Neural progenitor cell (in vitro differentiated cells): ENCODE results near the gene MEIS1. TPM values are rescaled to one million over a fixed set of nuclear protein-coding genes. Genes with fewer than 3 reads are reported as not detected.

ENCODE experiments used
- DNase-seq: peaks from one replicate; pipeline ENCODE4 v3.0.0-alpha.2; 2016; ENCODE audit warnings: low spot score
- H2AFZ ChIP-seq: fragments of 200-600 bp; sonication (generic); replicated peaks from 2 replicates; pipeline ENCODE4 v1.6.1; 2016; ENCODE audit warnings: antibody characterized with exemption
- H3F3A ChIP-seq: fragments of 200-600 bp; sonication (generic); 2 replicates; pipeline ENCODE4 v1.6.1; 2016; ENCODE audit warnings: antibody characterized with exemption, low read depth
- H3K27ac ChIP-seq: fragments of 200-600 bp; sonication (generic); 2 replicates; pipeline ENCODE4 v1.5.1; 2016; ENCODE audit warnings: mild to moderate bottlenecking
- H3K27me3 ChIP-seq: fragments of 200-600 bp; sonication (generic); 2 replicates; pipeline ENCODE4 v1.6.1; 2016; ENCODE audit warnings: mild to moderate bottlenecking, moderate library complexity
- H3K36me3 ChIP-seq: fragments of 200-600 bp; sonication (generic); 2 replicates; pipeline ENCODE4 v1.5.1; 2016
- H3K4me1 ChIP-seq: fragments of 200-600 bp; sonication (generic); 2 replicates; pipeline ENCODE4 v1.6.1; 2016; ENCODE audit warnings: mixed run types
- H3K4me2 ChIP-seq: fragments of 200-600 bp; sonication (generic); 2 replicates; pipeline ENCODE4 v1.6.1; 2016
- H3K4me3 ChIP-seq: fragments of 200-600 bp; sonication (generic); 2 replicates; pipeline ENCODE4 v1.5.1; 2016
- H3K79me2 ChIP-seq: fragments of 200-600 bp; sonication (generic); 2 replicates; pipeline ENCODE4 v1.6.1; 2016; ENCODE audit warnings: low read depth
- H3K9ac ChIP-seq: fragments of 200-600 bp; sonication (generic); 2 replicates; pipeline ENCODE4 v1.6.1; 2016
- H3K9me3 ChIP-seq: fragments of 200-600 bp; sonication (generic); 2 replicates; pipeline ENCODE4 v1.5.1; 2016; ENCODE audit warnings: low read depth
- H4K20me1 ChIP-seq: fragments of 200-600 bp; sonication (generic); 2 replicates; pipeline ENCODE4 v1.6.1; 2016; ENCODE audit warnings: low read depth
- H3K27ac Mint-ChIP-seq: 3 replicates; pipeline ENCODE4 v1.8.0; 2021; ENCODE audit warnings: mixed read lengths
- H3K27me3 Mint-ChIP-seq: 2 replicates; pipeline ENCODE4 v1.8.0; 2022; ENCODE audit warnings: low read depth, mild to moderate bottlenecking, inconsistent platforms, moderate library complexity, mixed read lengths; ENCODE audit not compliant: insufficient read depth
- H3K36me3 Mint-ChIP-seq: 3 replicates; pipeline ENCODE4 v1.8.0; 2021; ENCODE audit warnings: mixed read lengths
- H3K4me1 Mint-ChIP-seq: 3 replicates; pipeline ENCODE4 v1.8.0; 2021; ENCODE audit warnings: mixed read lengths
- H3K4me3 Mint-ChIP-seq: 3 replicates; pipeline ENCODE4 v1.8.0; 2021; ENCODE audit warnings: mild to moderate bottlenecking, moderate library complexity, mixed read lengths
- H3K9me3 Mint-ChIP-seq: 3 replicates; pipeline ENCODE4 v1.8.0; 2020; ENCODE audit warnings: mixed read lengths
- EZH2 ChIP-seq: fragments of 200-600 bp; sonication (generic); IDR thresholded peaks from 2 replicates; pipeline ENCODE4 v1.6.1; 2017; ENCODE audit warnings: antibody characterized with exemption, mild to moderate bottlenecking, moderate library complexity
- EZH2phosphoT487 ChIP-seq: fragments of 200-600 bp; sonication (generic); IDR thresholded peaks from 2 replicates; pipeline ENCODE4 v1.6.1; 2017; ENCODE audit warnings: antibody characterized with exemption
- total RNA-seq: library from RNA; depleted of rRNA; stranded (reverse); fragments of >200 nt; gene quantifications from 2 replicates; pipeline ENCODE4 v1.2.3, GENCODE V29; 2015; ENCODE audit warnings: low replicate concordance
- TF ChIP-seq, protein P1 (sequence below): fragments of 200-600 bp; sonication (generic); IDR thresholded peaks from 2 replicates; pipeline ENCODE4 v1.5.1; 2017; ENCODE audit warnings: antibody characterized with exemption, mild to moderate bottlenecking

MEIS1 gene
- total RNA-seq, 1 donor from 2014 or later, result 14.7 TPM

DNA sequence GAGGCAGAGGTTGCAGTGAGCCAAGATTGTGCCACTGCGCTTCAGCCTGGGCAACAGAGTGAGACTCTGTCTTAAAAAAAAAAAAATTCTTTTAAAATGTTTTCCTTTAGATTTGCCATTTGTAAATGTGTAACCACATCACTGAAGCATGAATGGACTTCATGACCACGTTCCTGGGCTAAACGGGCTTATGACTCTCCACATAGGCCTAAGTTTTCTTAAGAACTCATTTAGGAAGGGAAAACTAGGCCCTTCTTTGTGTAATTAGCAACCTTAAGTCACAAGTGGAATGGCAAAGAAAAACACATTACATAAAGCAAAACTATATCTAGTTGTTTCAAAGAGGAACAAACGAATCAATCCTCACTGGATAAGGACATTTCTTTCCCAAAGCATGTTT, 99.5 kb downstream of the MEIS1 start:
- Histone ChIP-seq H3K4me2 (no peak overlapping the region), H4K20me1 (no peaks in the 10 kb centered on the region), H3K4me3 (no peak overlapping the region), H3K27me3 (no peaks in the 10 kb centered on the region), H3K9me3 (no peaks in the 10 kb centered on the region), H3K27ac (no peak overlapping the region), H3K79me2 (no peaks in the 10 kb centered on the region), H3F3A (peaks cover 20% of the 10 kb centered on the region), H2AFZ (no peak overlapping the region), H3K9ac (no peak overlapping the region), H3K4me1 (peaks cover 42% of the 10 kb centered on the region), H3K36me3 (no peaks in the 10 kb centered on the region)
- Mint-ChIP-seq H3K27ac (no peak overlapping the region), H3K4me1 (peaks cover 34% of the 10 kb centered on the region), H3K27me3 (no peaks in the 10 kb centered on the region), H3K4me3 (no peak overlapping the region), H3K9me3 (no peaks in the 10 kb centered on the region), H3K36me3 (peaks cover 6% of the 10 kb centered on the region)
- TF ChIP-seq EZH2phosphoT487, result no peak
- no peak for DNase-seq

DNA sequence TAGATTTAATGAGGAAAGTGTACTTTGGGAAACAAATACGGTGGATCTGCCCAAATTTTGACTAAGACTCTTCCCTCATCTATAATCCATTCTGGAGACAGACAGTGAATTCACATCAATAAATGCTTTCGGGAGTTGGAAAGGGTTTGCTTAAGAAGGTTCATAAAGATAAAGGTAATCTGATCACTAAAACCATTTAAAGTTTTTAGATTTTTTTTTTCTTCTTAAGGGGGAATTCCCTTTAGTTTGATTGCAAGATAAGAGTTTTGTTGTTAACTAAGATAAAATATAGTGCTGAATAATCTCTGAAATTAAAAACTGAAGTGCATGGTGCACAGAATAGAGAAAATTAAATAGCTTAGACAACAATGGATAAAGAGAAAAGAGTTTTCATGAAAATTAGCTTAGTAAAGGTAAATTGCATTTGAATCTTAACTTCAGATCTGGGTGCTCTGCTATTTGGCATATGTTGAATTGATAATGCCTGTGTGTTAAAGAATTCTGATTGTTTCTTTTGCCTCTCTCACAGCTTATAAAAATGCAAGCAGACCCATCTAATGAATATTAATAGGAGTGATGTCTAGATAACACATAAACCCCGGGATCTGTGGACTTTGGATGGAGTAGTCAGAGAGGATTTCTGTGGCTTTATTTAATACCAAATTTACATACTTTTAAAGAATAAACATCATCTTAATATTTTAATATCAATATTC, 100.8 kb downstream of the MEIS1 start:
- no peak overlapping the region for H2AFZ ChIP-seq
- no peak for TF ChIP-seq EZH2phosphoT487
- TF ChIP-seq EZH2, result no peak
- TF ChIP-seq, protein P1, sequence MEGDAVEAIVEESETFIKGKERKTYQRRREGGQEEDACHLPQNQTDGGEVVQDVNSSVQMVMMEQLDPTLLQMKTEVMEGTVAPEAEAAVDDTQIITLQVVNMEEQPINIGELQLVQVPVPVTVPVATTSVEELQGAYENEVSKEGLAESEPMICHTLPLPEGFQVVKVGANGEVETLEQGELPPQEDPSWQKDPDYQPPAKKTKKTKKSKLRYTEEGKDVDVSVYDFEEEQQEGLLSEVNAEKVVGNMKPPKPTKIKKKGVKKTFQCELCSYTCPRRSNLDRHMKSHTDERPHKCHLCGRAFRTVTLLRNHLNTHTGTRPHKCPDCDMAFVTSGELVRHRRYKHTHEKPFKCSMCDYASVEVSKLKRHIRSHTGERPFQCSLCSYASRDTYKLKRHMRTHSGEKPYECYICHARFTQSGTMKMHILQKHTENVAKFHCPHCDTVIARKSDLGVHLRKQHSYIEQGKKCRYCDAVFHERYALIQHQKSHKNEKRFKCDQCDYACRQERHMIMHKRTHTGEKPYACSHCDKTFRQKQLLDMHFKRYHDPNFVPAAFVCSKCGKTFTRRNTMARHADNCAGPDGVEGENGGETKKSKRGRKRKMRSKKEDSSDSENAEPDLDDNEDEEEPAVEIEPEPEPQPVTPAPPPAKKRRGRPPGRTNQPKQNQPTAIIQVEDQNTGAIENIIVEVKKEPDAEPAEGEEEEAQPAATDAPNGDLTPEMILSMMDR, result no peak
- no peaks in the 10 kb centered on the region for H4K20me1 ChIP-seq
- Mint-ChIP-seq H3K27me3 (peaks cover 3% of the 10 kb centered on the region), H3K27ac (peak overlapping the region; percentile 91), H3K4me3 (peak overlapping the region; percentile 30), H3K4me1 (peaks cover 40% of the 10 kb centered on the region), H3K9me3 (no peaks in the 10 kb centered on the region), H3K36me3 (peaks cover 2% of the 10 kb centered on the region)
- H3K27me3 ChIP-seq, result no peaks in the 10 kb centered on the region
- H3K9me3 ChIP-seq, result no peaks in the 10 kb centered on the region
- H3K79me2 ChIP-seq, result no peaks in the 10 kb centered on the region
- peaks cover 20% of the 10 kb centered on the region for H3F3A ChIP-seq
- H3K36me3 ChIP-seq, result no peaks in the 10 kb centered on the region
- H3K4me2 ChIP-seq, result no peak overlapping the region
- no peak overlapping the region for H3K9ac ChIP-seq
- no peak for DNase-seq
- H3K27ac ChIP-seq, result no peak overlapping the region
- H3K4me3 ChIP-seq, result no peak overlapping the region
- H3K4me1 ChIP-seq, result peaks cover 49% of the 10 kb centered on the region

DNA sequence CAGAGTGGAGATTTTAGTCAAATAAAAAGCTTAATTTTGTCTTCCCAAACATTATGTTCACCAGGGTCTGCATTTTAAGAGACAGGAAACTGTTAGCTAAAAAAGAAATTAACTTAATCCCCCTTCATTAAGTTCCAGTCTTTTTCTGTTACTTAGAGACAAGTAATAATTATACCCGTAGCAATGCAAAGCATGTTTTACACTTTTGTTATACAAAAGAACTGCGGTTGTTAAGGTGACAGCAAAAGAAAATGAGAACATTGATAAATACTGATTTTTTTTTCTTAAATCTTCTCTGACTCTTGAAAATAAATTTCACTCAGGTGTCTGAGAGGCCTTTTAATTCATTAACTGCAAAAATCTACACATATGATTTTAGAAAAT, 101.4 kb downstream of the MEIS1 start:
- Histone ChIP-seq H3F3A (peaks cover 20% of the 10 kb centered on the region), H4K20me1 (no peaks in the 10 kb centered on the region), H3K79me2 (no peaks in the 10 kb centered on the region), H3K4me1 (peaks cover 51% of the 10 kb centered on the region), H3K27ac (no peak overlapping the region), H3K9me3 (no peaks in the 10 kb centered on the region), H3K4me3 (no peak overlapping the region), H3K4me2 (peak overlapping the region; percentile 57), H3K36me3 (no peaks in the 10 kb centered on the region), H2AFZ (no peak overlapping the region), H3K27me3 (no peaks in the 10 kb centered on the region), H3K9ac (no peak overlapping the region)
- TF ChIP-seq EZH2, result no peak
- TF ChIP-seq, protein P1, result no peak
- TF ChIP-seq EZH2phosphoT487, result no peak
- Mint-ChIP-seq H3K4me3 (no peak overlapping the region), H3K36me3 (no peaks in the 10 kb centered on the region), H3K4me1 (peaks cover 43% of the 10 kb centered on the region), H3K27me3 (peaks cover 3% of the 10 kb centered on the region), H3K9me3 (no peaks in the 10 kb centered on the region), H3K27ac (no peak overlapping the region)
- DNase-seq, result no peak

DNA sequence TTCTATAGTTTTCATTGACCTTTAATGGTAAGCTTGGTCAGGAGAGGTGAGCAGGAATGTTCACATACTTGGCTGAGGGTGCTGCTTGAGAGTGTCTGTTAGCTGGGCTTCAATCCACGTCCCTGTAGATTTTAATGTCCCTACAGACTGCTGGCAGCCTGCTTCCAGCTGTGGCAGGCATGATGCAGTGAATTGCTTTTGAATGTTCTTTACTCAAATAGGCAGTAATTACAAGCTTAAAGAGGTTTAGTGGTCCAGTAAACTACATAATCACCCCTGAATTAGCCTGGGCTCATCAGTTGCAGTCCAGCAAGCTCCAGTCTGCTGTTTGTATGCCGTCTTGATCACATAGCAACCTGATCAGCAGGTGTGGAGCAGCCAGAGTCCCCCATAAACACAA, 102.1 kb downstream of the MEIS1 start:
- Histone ChIP-seq H3K9ac (no peak overlapping the region), H3K9me3 (no peaks in the 10 kb centered on the region), H3K4me1 (peaks cover 59% of the 10 kb centered on the region), H3K4me2 (peak overlapping the region; percentile 57), H3K27me3 (no peaks in the 10 kb centered on the region), H2AFZ (no peak overlapping the region), H3K79me2 (no peaks in the 10 kb centered on the region), H3K4me3 (no peak overlapping the region), H3K36me3 (no peaks in the 10 kb centered on the region), H4K20me1 (no peaks in the 10 kb centered on the region), H3K27ac (peak overlapping the region; percentile 18), H3F3A (peaks cover 20% of the 10 kb centered on the region)
- Mint-ChIP-seq H3K9me3 (no peaks in the 10 kb centered on the region), H3K27ac (peak overlapping the region; percentile 72), H3K36me3 (no peaks in the 10 kb centered on the region), H3K27me3 (peaks cover 3% of the 10 kb centered on the region), H3K4me3 (peak overlapping the region; percentile 48), H3K4me1 (peaks cover 50% of the 10 kb centered on the region)
- no peak for TF ChIP-seq EZH2
- TF ChIP-seq, protein P1, result no peak
- peak; percentile 84 for TF ChIP-seq EZH2phosphoT487
- DNase-seq, result peak; percentile 77
